Gastrocnemius medialis (tissue), 4 donors: Measurements from ENCODE around the gene ARFGEF3. TPM values are rescaled to one million over a fixed set of nuclear protein-coding genes. Genes with fewer than 3 reads are reported as not detected.
A peak's percentile ranks its signal among the peaks of the same experiment; 100 is the strongest.

Experiments
- ATAC-seq, 2 donors: fragments of 150-250 bp; one replicate each; pipeline ENCODE4 v1.9.1; 2016
- DNase-seq, 2 donors: peaks; one replicate each; pipeline ENCODE4 v3.0.0-alpha.2; 2019
- H3K27ac ChIP-seq, 4 donors: fragments of 200-600 bp; sonication (generic); 1 replicate in 1 of 4; 2 replicates in 3 of 4; pipeline ENCODE4 v1.5.1; 2016 to 2018; ENCODE audit warnings: mild to moderate bottlenecking in 2 of 4, moderate library complexity in 1 of 4
- H3K27me3 ChIP-seq, 3 donors: fragments of 200-600 bp; sonication (generic) in 2 of 3; 1 replicate in 1 of 3; 2 replicates in 2 of 3; pipeline versions ENCODE4 v1.5.1 to v1.6.0; 2016 to 2019; ENCODE audit warnings: mild to moderate bottlenecking in 1 of 3, moderate library complexity in 1 of 3
- H3K36me3 ChIP-seq, 2 donors: fragments of 200-600 bp; sonication (generic) in 1 of 2; one replicate each; pipeline ENCODE4 v1.5.1; 2017 to 2018
- H3K4me1 ChIP-seq, 2 donors: fragments of 200-600 bp; sonication (generic) in 1 of 2; one replicate each; pipeline ENCODE4 v1.5.1; 2016 to 2017; ENCODE audit warnings: mild to moderate bottlenecking in 2 of 2
- H3K4me3 ChIP-seq, 4 donors: fragments of 200-600 bp; sonication (generic) in 3 of 4; 1 replicate in 1 of 4; 2 replicates in 3 of 4; pipeline ENCODE4 v1.5.1; 2016 to 2019; ENCODE audit warnings: mild to moderate bottlenecking in 2 of 4
- H3K9me3 ChIP-seq, 3 donors: fragments of 200-600 bp; sonication (generic) in 2 of 3; 1 replicate in 1 of 3; 2 replicates in 2 of 3; pipeline ENCODE4 v1.5.1; 2016 to 2019
- POLR2A ChIP-seq, 2 donors: fragments of 450-650 bp; IDR thresholded peaks; one replicate each; pipeline ENCODE4 v1.6.1; 2017; ENCODE audit warnings: antibody characterized with exemption in 2 of 2, mild to moderate bottlenecking in 2 of 2, moderate library complexity in 2 of 2
- in situ Hi-C, 4 donors: fragments of 200-750 bp; cut with MboI; loops; one replicate each; pipeline versions ENCODE4 v1.15.0 to v1.8.0; 2017; ENCODE audit warnings: low sequenced_read_pairs in 4 of 4
- intact Hi-C: fragments of 100-400 bp; cut with DNase I; formaldehyde crosslinking; loops from one replicate; pipeline ENCODE4 v1.15.1; 2023; ENCODE audit warnings: low total_unique reads
- total RNA-seq, 4 donors: library from RNA; depleted of rRNA; stranded (reverse); fragments of >200 nt; gene quantifications; one replicate each; pipeline versions ENCODE4 v1.1.0 to v1.2.3, GENCODE V29; 2016
- TF ChIP-seq, protein P1 (sequence below), 5 experiments: fragments of 450-650 bp in 3 of 5; fragments of 200-600 bp in 2 of 5; sonication (generic) in 2 of 5; IDR thresholded peaks in 4 of 5; conservative IDR thresholded peaks in 1 of 5; 1 replicate in 4 of 5; 2 replicates in 1 of 5; pipeline ENCODE4 v1.5.1; 2016 to 2019; ENCODE audit warnings: antibody characterized with exemption in 5 of 5, mild to moderate bottlenecking in 3 of 5, moderate library complexity in 3 of 5

ARFGEF3 gene, protein sequence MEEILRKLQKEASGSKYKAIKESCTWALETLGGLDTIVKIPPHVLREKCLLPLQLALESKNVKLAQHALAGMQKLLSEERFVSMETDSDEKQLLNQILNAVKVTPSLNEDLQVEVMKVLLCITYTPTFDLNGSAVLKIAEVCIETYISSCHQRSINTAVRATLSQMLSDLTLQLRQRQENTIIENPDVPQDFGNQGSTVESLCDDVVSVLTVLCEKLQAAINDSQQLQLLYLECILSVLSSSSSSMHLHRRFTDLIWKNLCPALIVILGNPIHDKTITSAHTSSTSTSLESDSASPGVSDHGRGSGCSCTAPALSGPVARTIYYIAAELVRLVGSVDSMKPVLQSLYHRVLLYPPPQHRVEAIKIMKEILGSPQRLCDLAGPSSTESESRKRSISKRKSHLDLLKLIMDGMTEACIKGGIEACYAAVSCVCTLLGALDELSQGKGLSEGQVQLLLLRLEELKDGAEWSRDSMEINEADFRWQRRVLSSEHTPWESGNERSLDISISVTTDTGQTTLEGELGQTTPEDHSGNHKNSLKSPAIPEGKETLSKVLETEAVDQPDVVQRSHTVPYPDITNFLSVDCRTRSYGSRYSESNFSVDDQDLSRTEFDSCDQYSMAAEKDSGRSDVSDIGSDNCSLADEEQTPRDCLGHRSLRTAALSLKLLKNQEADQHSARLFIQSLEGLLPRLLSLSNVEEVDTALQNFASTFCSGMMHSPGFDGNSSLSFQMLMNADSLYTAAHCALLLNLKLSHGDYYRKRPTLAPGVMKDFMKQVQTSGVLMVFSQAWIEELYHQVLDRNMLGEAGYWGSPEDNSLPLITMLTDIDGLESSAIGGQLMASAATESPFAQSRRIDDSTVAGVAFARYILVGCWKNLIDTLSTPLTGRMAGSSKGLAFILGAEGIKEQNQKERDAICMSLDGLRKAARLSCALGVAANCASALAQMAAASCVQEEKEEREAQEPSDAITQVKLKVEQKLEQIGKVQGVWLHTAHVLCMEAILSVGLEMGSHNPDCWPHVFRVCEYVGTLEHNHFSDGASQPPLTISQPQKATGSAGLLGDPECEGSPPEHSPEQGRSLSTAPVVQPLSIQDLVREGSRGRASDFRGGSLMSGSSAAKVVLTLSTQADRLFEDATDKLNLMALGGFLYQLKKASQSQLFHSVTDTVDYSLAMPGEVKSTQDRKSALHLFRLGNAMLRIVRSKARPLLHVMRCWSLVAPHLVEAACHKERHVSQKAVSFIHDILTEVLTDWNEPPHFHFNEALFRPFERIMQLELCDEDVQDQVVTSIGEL (N-terminal part only)
- total RNA-seq, result under 1 TPM; 0.40 to 0.78 (median 0.52) TPM

DNA sequence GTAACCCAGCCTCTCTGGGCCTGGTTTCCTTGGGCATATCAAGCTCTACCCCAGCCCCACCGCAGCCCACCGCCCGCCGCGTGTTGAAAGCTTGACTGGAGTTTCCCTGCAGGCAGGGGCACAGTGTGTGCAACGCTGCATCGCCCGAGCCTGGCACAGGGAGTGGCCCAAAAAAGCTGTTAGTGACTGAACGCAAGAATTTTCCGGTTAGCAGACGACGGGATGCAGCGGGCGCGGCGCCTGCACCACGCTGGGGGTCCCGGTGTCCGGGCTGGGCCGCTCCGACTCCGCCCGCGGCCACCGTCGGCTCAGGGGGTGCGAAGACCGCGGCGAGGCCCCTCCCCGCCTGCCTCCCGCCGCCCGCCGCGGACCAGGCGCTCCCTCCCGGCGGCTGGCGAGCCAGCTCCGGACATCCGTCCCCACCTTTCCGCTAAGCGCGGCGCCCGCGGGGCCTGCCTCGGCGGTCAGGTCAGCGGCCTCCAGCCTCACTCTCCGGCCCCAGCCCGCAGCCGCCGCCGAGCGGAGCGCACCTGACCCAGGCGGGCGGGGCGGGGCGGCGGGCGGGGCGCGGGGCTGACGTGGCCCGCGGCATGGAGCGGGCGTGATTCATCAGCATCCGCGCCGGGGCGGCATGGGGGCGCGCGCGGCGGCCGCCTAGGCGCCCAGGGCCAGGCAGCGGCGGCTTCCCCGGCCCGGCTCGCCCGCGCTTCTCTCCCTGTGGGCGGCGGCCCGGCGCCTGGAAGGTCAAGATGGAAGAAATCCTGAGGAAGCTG is at the start of gene ARFGEF3:
Gene ARFGEF3 (plus strand): TSS at position 602 of the 773 bp plus-strand sequence. CDS start 148 bp downstream, at position 750.
- peaks cover 0 to 4% of the 10 kb centered on the region in 2 donors for H3K4me1 ChIP-seq
- H3K36me3 ChIP-seq, result no peaks in the 10 kb centered on the region
- ATAC-seq, result peak; percentile 65
- H3K27ac ChIP-seq, result no peak within 1 kb of the TSS
- no peak for DNase-seq
- in situ Hi-C loops, result no loop called here
- intact Hi-C loops, result no loop called here
- H3K27me3 ChIP-seq, result peaks cover 15 to 44% (median 16%) of the 10 kb centered on the region in 3 donors
- H3K4me3 ChIP-seq, result peak within 1 kb of the TSS; percentile 51 to 64 (median 56)
- TF ChIP-seq, protein P1, sequence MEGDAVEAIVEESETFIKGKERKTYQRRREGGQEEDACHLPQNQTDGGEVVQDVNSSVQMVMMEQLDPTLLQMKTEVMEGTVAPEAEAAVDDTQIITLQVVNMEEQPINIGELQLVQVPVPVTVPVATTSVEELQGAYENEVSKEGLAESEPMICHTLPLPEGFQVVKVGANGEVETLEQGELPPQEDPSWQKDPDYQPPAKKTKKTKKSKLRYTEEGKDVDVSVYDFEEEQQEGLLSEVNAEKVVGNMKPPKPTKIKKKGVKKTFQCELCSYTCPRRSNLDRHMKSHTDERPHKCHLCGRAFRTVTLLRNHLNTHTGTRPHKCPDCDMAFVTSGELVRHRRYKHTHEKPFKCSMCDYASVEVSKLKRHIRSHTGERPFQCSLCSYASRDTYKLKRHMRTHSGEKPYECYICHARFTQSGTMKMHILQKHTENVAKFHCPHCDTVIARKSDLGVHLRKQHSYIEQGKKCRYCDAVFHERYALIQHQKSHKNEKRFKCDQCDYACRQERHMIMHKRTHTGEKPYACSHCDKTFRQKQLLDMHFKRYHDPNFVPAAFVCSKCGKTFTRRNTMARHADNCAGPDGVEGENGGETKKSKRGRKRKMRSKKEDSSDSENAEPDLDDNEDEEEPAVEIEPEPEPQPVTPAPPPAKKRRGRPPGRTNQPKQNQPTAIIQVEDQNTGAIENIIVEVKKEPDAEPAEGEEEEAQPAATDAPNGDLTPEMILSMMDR (IDR thresholded peaks at IDR 0.05 in 4 of 5, conservative IDR thresholded peaks at IDR 0.05 in 1 of 5), result no peak
- no peak for TF ChIP-seq POLR2A (IDR thresholded peaks at IDR 0.05)
- no peaks in the 10 kb centered on the region for H3K9me3 ChIP-seq

DNA sequence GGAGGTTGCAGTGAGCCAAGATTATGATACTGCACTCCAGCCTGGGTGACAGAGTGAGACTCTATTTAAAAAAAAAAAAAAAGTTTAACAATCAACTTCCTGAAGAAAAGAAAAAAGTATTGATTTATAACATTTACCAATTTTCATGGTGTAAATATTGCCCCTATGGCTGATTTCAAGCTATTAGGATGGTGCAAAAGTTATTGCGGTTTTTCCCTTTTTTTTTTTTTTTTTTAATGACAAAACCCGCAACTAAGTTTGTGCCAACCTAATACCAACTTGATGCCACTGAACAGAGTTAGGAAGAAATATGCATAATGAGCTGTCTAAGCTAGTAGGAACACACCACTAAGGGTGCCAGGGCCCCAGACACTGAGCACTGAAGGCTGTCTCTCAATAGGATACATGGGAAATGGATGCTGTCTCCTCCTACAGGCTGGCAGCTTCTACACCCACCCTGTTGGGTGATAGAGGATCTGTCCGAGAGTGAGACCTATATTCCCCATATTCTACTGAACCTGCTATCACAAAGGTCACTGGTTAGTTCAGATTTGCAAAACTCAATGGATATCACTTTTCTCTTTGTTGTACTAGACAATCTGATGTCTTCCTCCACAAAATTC is 48.0 kb upstream of the ARFGEF3 start:
- intact Hi-C loops (no loop called here), in situ Hi-C loops (loop anchor here (5.0 to 25.0 kb wide), 10 partner anchors 111 to 661 kb away; partner anchors contain the start of genes HEBP2 (in 3 of the 4) and CCDC28A (in 2 of the 4))
- no peaks in the 10 kb centered on the region for H3K4me1 ChIP-seq
- no peaks in the 10 kb centered on the region for H3K9me3 ChIP-seq
- no peak for TF ChIP-seq POLR2A (IDR thresholded peaks at IDR 0.05)
- TF ChIP-seq, protein P1 (IDR thresholded peaks at IDR 0.05 in 4 of 5, conservative IDR thresholded peaks at IDR 0.05 in 1 of 5), result no peak
- H3K27me3 ChIP-seq, result peaks cover 0 to 3% (median 0%) of the 10 kb centered on the region in 3 donors
- H3K27ac ChIP-seq, result no peak overlapping the region
- DNase-seq (no peak), ATAC-seq (no peak)
- H3K36me3 ChIP-seq, result no peaks in the 10 kb centered on the region
- H3K4me3 ChIP-seq, result no peak overlapping the region

DNA sequence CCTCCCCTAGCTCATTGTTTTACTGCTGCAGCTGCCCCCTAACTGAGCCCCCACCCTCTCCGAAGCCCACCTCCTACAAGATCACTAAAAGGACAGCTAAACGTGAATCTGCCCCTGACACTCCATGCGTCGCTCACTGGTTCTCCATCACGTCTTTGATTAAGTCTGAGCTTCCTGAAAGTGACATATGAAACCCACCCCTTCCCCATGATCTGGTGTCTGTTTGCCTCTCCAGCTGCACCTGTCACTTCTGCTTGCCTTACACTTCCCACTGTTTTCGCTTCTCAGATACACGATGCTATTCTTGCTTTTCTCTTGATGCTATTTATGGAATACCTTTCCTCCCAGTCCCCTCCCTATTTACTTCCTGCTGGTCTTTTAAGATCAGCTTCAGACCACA is 46.5 kb upstream of the ARFGEF3 start:
- DNase-seq (no peak), ATAC-seq (no peak)
- H3K27me3 ChIP-seq, result no peaks in the 10 kb centered on the region
- H3K9me3 ChIP-seq, result no peaks in the 10 kb centered on the region
- no peak overlapping the region for H3K27ac ChIP-seq
- no peaks in the 10 kb centered on the region for H3K4me1 ChIP-seq
- no peaks in the 10 kb centered on the region for H3K36me3 ChIP-seq
- in situ Hi-C loops, result loop anchor here (5.0 to 25.0 kb wide), 13 partner anchors 290 to 660 kb away; partner anchors contain the start of genes HEBP2 (in 3 of the 4) and CCDC28A (in 2 of the 4)
- intact Hi-C loops, result loop anchor here (5.0 kb wide), 2 partner anchors 392 to 652 kb away; no protein-coding TSS in a partner anchor
- H3K4me3 ChIP-seq, result no peak overlapping the region
- no peak for TF ChIP-seq POLR2A (IDR thresholded peaks at IDR 0.05)
- TF ChIP-seq, protein P1 (IDR thresholded peaks at IDR 0.05 in 4 of 5, conservative IDR thresholded peaks at IDR 0.05 in 1 of 5), result no peak
